Smooth muscle cell (in vitro differentiated cells): ENCODE results near the gene KAZN. TPM values are rescaled to one million over a fixed set of nuclear protein-coding genes. Genes with fewer than 3 reads are reported as not detected.

ENCODE experiments used
- DNase-seq: peaks from one replicate; lab custom pipeline; 2025; ENCODE audit not compliant: unreplicated experiment; lab: John Stamatoyannopoulos, UW
- H2AFZ ChIP-seq: fragments of 200-600 bp; sonication (generic); 2 replicates; pipeline ENCODE4 v1.6.0; 2016; ENCODE audit warnings: antibody characterized with exemption, low read depth, mild to moderate bottlenecking
- H3F3A ChIP-seq: fragments of 200-600 bp; sonication (generic); 2 replicates; pipeline ENCODE4 v1.6.0; 2017; ENCODE audit warnings: antibody characterized with exemption, low read depth
- H3K27ac ChIP-seq: fragments of 200-600 bp; sonication (generic); 2 replicates; pipeline ENCODE4 v1.5.1; 2016; ENCODE audit warnings: low read depth, mild to moderate bottlenecking
- H3K27me3 ChIP-seq: fragments of 200-600 bp; sonication (generic); 2 replicates; pipeline ENCODE4 v1.6.1; 2016; ENCODE audit warnings: low read depth, mild to moderate bottlenecking
- H3K36me3 ChIP-seq: fragments of 200-600 bp; sonication (generic); 2 replicates; pipeline ENCODE4 v1.5.1; 2016; ENCODE audit warnings: low read depth
- H3K4me1 ChIP-seq: fragments of 200-600 bp; sonication (generic); 2 replicates; pipeline ENCODE4 v1.5.1; 2016; ENCODE audit warnings: low read depth
- H3K4me2 ChIP-seq: fragments of 200-600 bp; sonication (generic); 2 replicates; pipeline ENCODE4 v1.6.0; 2016; ENCODE audit warnings: mild to moderate bottlenecking
- H3K4me3 ChIP-seq: fragments of 200-600 bp; sonication (generic); 2 replicates; pipeline ENCODE4 v1.5.1; 2016; ENCODE audit warnings: mild to moderate bottlenecking
- H3K79me2 ChIP-seq: fragments of 200-600 bp; sonication (generic); 2 replicates; pipeline ENCODE4 v1.6.0; 2016; ENCODE audit warnings: low read depth, mild to moderate bottlenecking
- H3K9ac ChIP-seq: fragments of 200-600 bp; sonication (generic); 2 replicates; pipeline ENCODE4 v1.6.0; 2016; ENCODE audit warnings: low read depth
- H3K9me3 ChIP-seq: fragments of 200-600 bp; sonication (generic); replicated peaks from 2 replicates; pipeline ENCODE4 v1.5.1; 2016; ENCODE audit warnings: low read depth
- H4K20me1 ChIP-seq: fragments of 200-600 bp; sonication (generic); 2 replicates; pipeline ENCODE4 v1.6.0; 2016; ENCODE audit warnings: low read depth
- WGBS: methylation state at CpG from one replicate; pipeline ENCODE4 v1.1.7; 2016; ENCODE audit warnings: low lambda C conversion rate; 5-methylcytosine and 5-hydroxymethylcytosine counted together
- polyA plus RNA-seq: library from polyadenylated mRNA; unstranded; fragments of >200 nt; fragmentation: Nextera tagmentation; extraction: Ambion mirVana; gene quantifications from 2 replicates; pipeline ENCODE4 v1.2.1, GENCODE V29; 2016
- total RNA-seq: library from RNA; depleted of rRNA; stranded (reverse); fragments of >200 nt; gene quantifications from 2 replicates; pipeline ENCODE4 v1.2.3, GENCODE V29; 2014
- TF ChIP-seq, protein P1 (sequence below): fragments of 200-600 bp; sonication (generic); IDR thresholded peaks from 2 replicates; pipeline ENCODE4 v1.5.1; 2017; ENCODE audit warnings: borderline replicate concordance, mild to moderate bottlenecking, antibody characterized with exemption; ENCODE audit not compliant: insufficient read depth, poor library complexity, severe bottlenecking

KAZN gene
- total and polyA plus RNA-seq, 2 experiments from 2014 or later, result 6.3 to 8.2 TPM

DNA sequence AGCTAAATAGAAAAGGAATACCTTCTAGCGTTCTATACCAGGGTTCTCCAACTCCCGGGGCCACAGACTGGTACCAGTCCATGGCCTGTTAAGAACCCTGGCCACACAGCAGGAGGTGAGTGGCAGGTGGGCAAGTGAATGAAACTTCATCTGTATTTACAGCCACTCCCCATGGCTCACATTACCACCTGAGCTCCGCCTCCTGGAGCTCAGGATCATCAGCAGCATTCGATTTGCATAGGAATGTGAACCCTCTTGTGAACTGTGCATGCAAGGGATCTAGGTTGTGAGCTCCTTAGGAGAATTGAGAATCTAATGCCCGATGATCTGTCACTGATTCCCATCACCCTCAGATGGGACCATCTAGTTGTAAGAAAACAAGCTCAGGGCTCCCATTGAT lies 107.3 kb downstream of the KAZN start:
- H3K4me3 ChIP-seq, result no peak overlapping the region
- no peak overlapping the region for H2AFZ ChIP-seq
- TF ChIP-seq, protein P1, sequence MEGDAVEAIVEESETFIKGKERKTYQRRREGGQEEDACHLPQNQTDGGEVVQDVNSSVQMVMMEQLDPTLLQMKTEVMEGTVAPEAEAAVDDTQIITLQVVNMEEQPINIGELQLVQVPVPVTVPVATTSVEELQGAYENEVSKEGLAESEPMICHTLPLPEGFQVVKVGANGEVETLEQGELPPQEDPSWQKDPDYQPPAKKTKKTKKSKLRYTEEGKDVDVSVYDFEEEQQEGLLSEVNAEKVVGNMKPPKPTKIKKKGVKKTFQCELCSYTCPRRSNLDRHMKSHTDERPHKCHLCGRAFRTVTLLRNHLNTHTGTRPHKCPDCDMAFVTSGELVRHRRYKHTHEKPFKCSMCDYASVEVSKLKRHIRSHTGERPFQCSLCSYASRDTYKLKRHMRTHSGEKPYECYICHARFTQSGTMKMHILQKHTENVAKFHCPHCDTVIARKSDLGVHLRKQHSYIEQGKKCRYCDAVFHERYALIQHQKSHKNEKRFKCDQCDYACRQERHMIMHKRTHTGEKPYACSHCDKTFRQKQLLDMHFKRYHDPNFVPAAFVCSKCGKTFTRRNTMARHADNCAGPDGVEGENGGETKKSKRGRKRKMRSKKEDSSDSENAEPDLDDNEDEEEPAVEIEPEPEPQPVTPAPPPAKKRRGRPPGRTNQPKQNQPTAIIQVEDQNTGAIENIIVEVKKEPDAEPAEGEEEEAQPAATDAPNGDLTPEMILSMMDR, result no peak
- H3K27me3 ChIP-seq, result no peaks in the 10 kb centered on the region
- no peak overlapping the region for H3K4me2 ChIP-seq
- no peak for DNase-seq
- no peak overlapping the region for H3K27ac ChIP-seq
- no peak overlapping the region for H3K9ac ChIP-seq
- H3K4me1 ChIP-seq, result no peaks in the 10 kb centered on the region
- H3F3A ChIP-seq, result no peaks in the 10 kb centered on the region
- WGBS, result 98% methylated on average over 5 of the region's 5 CpGs
- H3K79me2 ChIP-seq, result no peaks in the 10 kb centered on the region
- no peaks in the 10 kb centered on the region for H4K20me1 ChIP-seq
- no peaks in the 10 kb centered on the region for H3K36me3 ChIP-seq
- H3K9me3 ChIP-seq, result no peaks in the 10 kb centered on the region

DNA sequence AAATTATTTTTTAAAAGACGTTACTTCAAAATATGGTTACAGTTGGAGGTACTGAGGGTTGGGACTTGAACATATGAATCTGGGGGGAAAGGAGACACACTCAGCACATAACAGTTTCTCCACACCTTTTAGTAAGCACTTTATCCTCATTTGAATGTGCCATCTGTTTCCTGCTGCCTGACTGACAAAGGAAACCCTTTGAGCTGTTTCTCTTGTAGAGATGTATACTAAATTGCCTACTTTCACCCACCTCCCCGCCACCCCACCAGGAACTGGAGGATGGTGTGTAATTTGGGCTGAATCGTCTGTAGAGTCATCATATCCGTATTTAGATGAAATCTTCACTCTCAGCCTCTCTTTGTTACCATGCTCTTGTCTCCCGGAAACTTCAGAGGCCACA lies 108.1 kb downstream of the KAZN start:
- DNase-seq, result no peak
- H3F3A ChIP-seq, result no peaks in the 10 kb centered on the region
- H3K9me3 ChIP-seq, result no peaks in the 10 kb centered on the region
- no peak overlapping the region for H3K4me2 ChIP-seq
- no peaks in the 10 kb centered on the region for H3K4me1 ChIP-seq
- no peaks in the 10 kb centered on the region for H4K20me1 ChIP-seq
- WGBS, result 94% methylated on average over 5 of the region's 5 CpGs
- H3K27ac ChIP-seq, result no peak overlapping the region
- no peaks in the 10 kb centered on the region for H3K36me3 ChIP-seq
- no peaks in the 10 kb centered on the region for H3K79me2 ChIP-seq
- TF ChIP-seq, protein P1, result no peak
- H2AFZ ChIP-seq, result no peak overlapping the region
- H3K27me3 ChIP-seq, result no peaks in the 10 kb centered on the region
- H3K9ac ChIP-seq, result no peak overlapping the region
- H3K4me3 ChIP-seq, result no peak overlapping the region

DNA sequence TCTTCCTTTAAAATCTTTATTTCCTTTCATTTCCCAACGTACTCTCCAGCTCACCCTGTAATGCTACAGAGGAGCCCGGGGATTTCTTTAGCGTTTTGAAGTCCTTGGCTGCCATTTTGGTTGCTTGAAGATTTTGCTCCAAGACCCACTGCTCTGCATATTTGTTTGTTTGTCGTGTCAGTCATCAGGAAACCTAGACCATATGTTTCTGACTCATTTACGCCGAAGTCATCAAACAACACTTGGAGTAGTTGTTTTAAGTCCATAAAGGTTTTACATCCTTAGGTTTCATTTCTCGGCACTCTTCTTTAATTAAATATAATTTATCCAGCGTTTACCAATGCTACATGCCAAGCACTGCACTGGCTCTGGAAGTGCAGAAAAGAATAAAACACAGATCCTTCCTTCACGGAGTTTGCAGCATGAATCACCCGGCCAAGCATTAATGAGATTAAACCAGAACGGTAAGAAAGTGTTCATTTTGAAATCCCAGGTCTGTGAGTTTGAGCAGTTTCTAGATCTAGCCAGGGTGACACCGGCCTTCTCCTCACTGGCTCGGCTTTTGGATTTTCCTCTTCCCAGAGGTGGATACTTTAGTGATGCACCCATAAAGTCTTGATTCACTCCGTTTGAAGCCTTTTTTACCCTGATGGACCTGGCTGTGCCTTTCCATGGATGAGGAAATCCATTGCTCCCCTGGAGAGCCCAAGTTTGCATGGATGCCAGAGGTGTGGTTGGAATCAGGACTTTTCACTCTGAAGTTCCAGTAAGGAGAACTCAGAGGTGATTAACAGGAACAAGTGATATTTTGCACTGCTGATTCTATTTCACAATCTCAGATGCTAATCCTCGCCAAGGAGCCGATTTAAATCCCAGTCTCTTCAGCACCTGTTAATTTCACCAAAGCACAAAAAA lies 109.3 kb downstream of the KAZN start:
- DNase-seq, result no peak
- Histone ChIP-seq H3F3A (no peaks in the 10 kb centered on the region), H3K4me1 (no peaks in the 10 kb centered on the region), H4K20me1 (no peaks in the 10 kb centered on the region), H3K27me3 (no peaks in the 10 kb centered on the region), H3K9ac (no peak overlapping the region), H3K27ac (no peak overlapping the region), H3K4me2 (no peak overlapping the region), H2AFZ (no peak overlapping the region), H3K9me3 (no peaks in the 10 kb centered on the region), H3K36me3 (no peaks in the 10 kb centered on the region), H3K79me2 (no peaks in the 10 kb centered on the region), H3K4me3 (no peak overlapping the region)
- 84% methylated on average over 16 of the region's 16 CpGs for WGBS
- TF ChIP-seq, protein P1, result no peak

DNA sequence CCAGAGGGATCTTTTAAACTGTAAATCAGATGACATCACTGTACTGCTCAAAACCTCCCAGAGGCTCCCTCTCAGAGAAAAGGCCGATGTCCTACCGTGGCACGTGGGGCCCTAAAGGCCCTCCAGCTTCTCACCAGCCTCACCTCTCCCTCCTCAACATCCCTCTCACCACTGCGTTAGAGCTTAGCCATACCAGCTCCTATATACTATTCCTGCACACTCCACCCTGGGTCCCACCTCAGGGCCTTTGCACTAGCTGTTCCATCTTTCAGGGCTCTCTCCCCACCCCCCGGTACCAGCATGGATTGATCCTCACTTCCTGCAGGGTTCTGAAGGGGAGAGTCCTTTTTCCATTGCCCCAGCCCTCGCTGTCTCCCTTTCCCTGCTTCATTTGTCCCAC lies 111.8 kb downstream of the KAZN start:
- TF ChIP-seq, protein P1, result no peak
- H3K36me3 ChIP-seq, result no peaks in the 10 kb centered on the region
- H3K4me1 ChIP-seq, result no peaks in the 10 kb centered on the region
- H3K27ac ChIP-seq, result no peak overlapping the region
- WGBS, result 92% methylated on average over 6 of the region's 6 CpGs
- H3K4me3 ChIP-seq, result no peak overlapping the region
- H2AFZ ChIP-seq, result no peak overlapping the region
- no peak overlapping the region for H3K9ac ChIP-seq
- H3K9me3 ChIP-seq, result no peaks in the 10 kb centered on the region
- DNase-seq, result no peak
- no peaks in the 10 kb centered on the region for H3K79me2 ChIP-seq
- no peak overlapping the region for H3K4me2 ChIP-seq
- no peaks in the 10 kb centered on the region for H4K20me1 ChIP-seq
- no peaks in the 10 kb centered on the region for H3K27me3 ChIP-seq
- no peaks in the 10 kb centered on the region for H3F3A ChIP-seq
